ENCODE data around the gene CCNL2.
"Not testable (repeated sequence)": the region's sequence is repeated elsewhere in the genome, so short reads cannot be mapped to it uniquely, and the experiment has no call there.

Gene CCNL2

GRCh38 chr1:1399872-1400575 lies 889 bp upstream of the CCNL2 start:
- DNase-seq (ENCODE audit: low read depth in 2 of 2) = no peak

GRCh38 chr1:1398677-1399186 lies 403 bp downstream of the CCNL2 start:
- no peak for DNase-seq (ENCODE audit: low read depth in 2 of 2)

- DNase-seq (ENCODE audit: low read depth in 2 of 2) = no peak
Measured at GRCh38 chr1:1397839-1398523, 1.2 kb downstream of the CCNL2 start.

- no peak for DNase-seq (ENCODE audit: low read depth in 2 of 2)
Measured at GRCh38 chr1:1395166-1395565, 4.0 kb downstream of the CCNL2 start.

GRCh38 chr1:1394116-1394515 lies 5.0 kb downstream of the CCNL2 start:
- no peak for DNase-seq (ENCODE audit: low read depth in 2 of 2)

- DNase-seq (ENCODE audit: low read depth in 2 of 2) = no peak
Measured at GRCh38 chr1:1393428-1393827, 5.7 kb downstream of the CCNL2 start.

- DNase-seq (ENCODE audit: low read depth in 2 of 2) = no peak
Measured at GRCh38 chr1:1393014-1393413, 6.1 kb downstream of the CCNL2 start.

- no peak for DNase-seq (ENCODE audit: low read depth in 2 of 2)
Measured at GRCh38 chr1:1391225-1391624, 7.9 kb downstream of the CCNL2 start.

GRCh38 chr1:1390675-1391074 lies 8.5 kb downstream of the CCNL2 start:
- no peak for DNase-seq (ENCODE audit: low read depth in 2 of 2)

- DNase-seq (ENCODE audit: low read depth in 2 of 2) = no peak
Measured at GRCh38 chr1:1388078-1388472, 11.1 kb downstream of the CCNL2 start.

- no peak for DNase-seq (ENCODE audit: low read depth in 2 of 2)
Measured at GRCh38 chr1:1387098-1388077, 11.7 kb downstream of the CCNL2 start.

- DNase-seq (ENCODE audit: low read depth in 2 of 2) = no peak
Measured at GRCh38 chr1:1385931-1386330, 13.2 kb downstream of the CCNL2 start.

- DNase-seq (ENCODE audit: low read depth in 2 of 2) = not testable (repeated sequence)
Measured at GRCh38 chr1:1385339-1385738, 13.8 kb downstream of the CCNL2 start.

GRCh38 chr1:1381294-1381693 lies 17.8 kb downstream of the CCNL2 start:
- no peak for DNase-seq (ENCODE audit: low read depth in 2 of 2)

GRCh38 chr1:1380860-1381259 lies 18.3 kb downstream of the CCNL2 start:
- DNase-seq (ENCODE audit: low read depth in 2 of 2) = no peak

GRCh38 chr1:1377540-1378205 lies 21.5 kb downstream of the CCNL2 start:
- no peak for DNase-seq (ENCODE audit: low read depth in 2 of 2)

GRCh38 chr1:1376551-1377226 lies 22.4 kb downstream of the CCNL2 start:
- DNase-seq (ENCODE audit: low read depth in 2 of 2) = no peak

GRCh38 chr1:1374929-1375662 lies 24.0 kb downstream of the CCNL2 start, which contains the start of gene AURKAIP1:
Gene AURKAIP1, minus strand, starts transcription at chr1:1375207. Its CDS starts 451 bp downstream, at chr1:1374756.
- peak; percentile 87 to 89 for DNase-seq (ENCODE audit: low read depth in 2 of 2)

- no peak for DNase-seq (ENCODE audit: low read depth in 2 of 2)
Measured at GRCh38 chr1:1374589-1374928, 24.6 kb downstream of the CCNL2 start.
